HepG2 (cell line): ENCODE measurements around the gene NKIRAS1. TPM values are rescaled to one million over a fixed set of nuclear protein-coding genes. Genes with fewer than 3 reads are reported as not detected.

Source experiments
- ATAC-seq: fragments of 200-7000 bp; cut with Tn5 transposase; 3 replicates; pipeline ENCODE4 v1.9.1; 2020; ENCODE audit warnings: mild to moderate bottlenecking, moderate library complexity
- BruUV-seq: library from RNA; stranded (reverse); fragments of 400-500 nt; replicated peaks from 2 replicates; lab custom pipeline; 2021; lab: Mats Ljungman, UMichigan
- CTCF ChIA-PET: fragments of 300-600 bp; formaldehyde crosslinking; extraction: SDS; loops from one replicate; lab custom pipeline; 2021; ENCODE audit warnings: low total read pairs, inconsistent platforms, low intra/inter-chr PET ratio; lab: Yijun Ruan, JAX
- POLR2A ChIA-PET: fragments of 350-600 bp; sonication (Branson Sonifier 250); formaldehyde crosslinking; loops from one replicate; lab custom pipeline; 2020; ENCODE audit warnings: antibody characterized with exemption, inconsistent platforms; lab: Yijun Ruan, JAX
- DNase-seq: peaks from one replicate; pipeline ENCODE4 v3.0.0-alpha.2; 2015; ENCODE audit warnings: low spot score
- FAIRE-seq: peaks from 3 replicates; lab custom pipeline; 2011; peaks lifted over from hg19 to GRCh38; lab: Jason Lieb, UNC
- H2AFZ ChIP-seq: one replicate; pipeline ENCODE4 v1.6.1; 2011; ENCODE audit warnings: low read length, inconsistent platforms
- H3K27ac ChIP-seq: fragments of 300-600 bp; 3 replicates; pipeline ENCODE4 v1.8.0; 2011; ENCODE audit warnings: mixed run types, mild to moderate bottlenecking, mixed read lengths, low read length, inconsistent platforms; ENCODE audit not compliant: insufficient read depth; ENCODE audit errors: extremely low read length
- H3K27me3 ChIP-seq, 2 experiments: fragments of 200-600 bp in 1 of 2; 2 replicates in 1 of 2; 3 replicates in 1 of 2; pipeline versions ENCODE4 v1.6.0 to v1.8.0; 2011; ENCODE audit warnings: low read length in 2 of 2, mild to moderate bottlenecking in 2 of 2, moderate library complexity in 2 of 2, inconsistent platforms in 1 of 2; ENCODE audit not compliant: insufficient read depth in 2 of 2, control insufficient read depth in 1 of 2
- H3K36me3 ChIP-seq, 2 experiments: fragments of 200-600 bp in 1 of 2; replicated peaks in 1 of 2; 2 replicates in 1 of 2; 3 replicates in 1 of 2; pipeline versions ENCODE4 v1.5.1 to v1.8.0; 2011; ENCODE audit warnings: low read length in 2 of 2, inconsistent platforms in 1 of 2; ENCODE audit not compliant: insufficient read depth in 2 of 2, control insufficient read depth in 1 of 2
- H3K4me1 ChIP-seq: 2 replicates; pipeline ENCODE4 v1.5.1; 2012; ENCODE audit warnings: low read length, inconsistent platforms; ENCODE audit not compliant: insufficient read depth
- H3K4me2 ChIP-seq: 2 replicates; pipeline ENCODE4 v1.6.0; 2011; ENCODE audit warnings: low read depth, low read length, inconsistent platforms
- H3K4me3 ChIP-seq, 3 experiments: fragments of 200-600 bp in 1 of 3; sonication (generic), shearing (Covaris generic) in 1 of 3; replicated peaks in 1 of 3; 2 replicates each; pipeline ENCODE4 v1.5.1; 2011 to 2016; ENCODE audit warnings: low read length in 3 of 3, inconsistent platforms in 2 of 3, low read depth in 2 of 3, mild to moderate bottlenecking in 2 of 3, control low read depth in 1 of 3, mixed read lengths in 1 of 3; ENCODE audit not compliant: insufficient read depth in 1 of 3
- H3K79me2 ChIP-seq: one replicate; pipeline ENCODE4 v1.6.1; 2011; ENCODE audit warnings: low read length, inconsistent platforms; ENCODE audit not compliant: insufficient read depth
- H3K9ac ChIP-seq: 2 replicates; pipeline ENCODE4 v1.6.0; 2011; ENCODE audit warnings: mild to moderate bottlenecking, low read depth, low read length, inconsistent platforms; ENCODE audit not compliant: insufficient read depth
- H3K9me3 ChIP-seq: 2 replicates; pipeline ENCODE4 v1.5.1; 2012; ENCODE audit warnings: mild to moderate bottlenecking, low read length
- H4K20me1 ChIP-seq: 2 replicates; pipeline ENCODE4 v1.6.0; 2011; ENCODE audit warnings: inconsistent platforms, mild to moderate bottlenecking, low read length, moderate library complexity; ENCODE audit not compliant: insufficient read depth
- NFKBIZ ChIP-seq: IDR thresholded peaks from 2 replicates; pipeline ENCODE4 v1.6.1; 2018; ENCODE audit warnings: missing genetic modification reagents, missing compliant biosample characterization
- SALL2 ChIP-seq: sonication (generic); formaldehyde crosslinking; IDR thresholded peaks from 2 replicates; pipeline ENCODE4 v1.8.1; 2023; ENCODE audit warnings: mild to moderate bottlenecking, missing genetic modification reagents, inconsistent platforms
- ZNF556 ChIP-seq: sonication (generic); formaldehyde crosslinking; IDR thresholded peaks from 2 replicates; pipeline ENCODE4 v1.4.0; 2020; ENCODE audit warnings: mild to moderate bottlenecking, missing genetic modification reagents, borderline replicate concordance
- ZNF629 ChIP-seq: sonication (generic); formaldehyde crosslinking; conservative IDR thresholded peaks from 2 replicates; pipeline ENCODE4 v1.5.0; 2020; ENCODE audit warnings: missing genetic modification reagents
- ZNF780A ChIP-seq: sonication (generic); formaldehyde crosslinking; IDR thresholded peaks from 2 replicates; pipeline ENCODE4 v1.8.0; 2022; ENCODE audit warnings: mild to moderate bottlenecking, missing genetic modification reagents, moderate library complexity
- WGBS: methylation state at CpG from one replicate; pipeline ENCODE4 v1.1.6; 2017; ENCODE audit warnings: low lambda C conversion rate; 5-methylcytosine and 5-hydroxymethylcytosine counted together
- in situ Hi-C: cut with HindIII; loops from 2 replicates; pipeline ENCODE4 v1.10.0; 2017; ENCODE audit warnings: low pct_unique_long_range_greater_than_20kb; ENCODE audit not compliant: extremely low pct_ligation_motif_present
- intact Hi-C: fragments of 100-400 bp; cut with micrococcal nuclease; formaldehyde crosslinking; loops from one replicate; pipeline ENCODE4 v1.10.0; 2022; ENCODE audit not compliant: unreplicated experiment
- polyA plus RNA-seq, 8 experiments: library from polyadenylated mRNA; depleted of rRNA in 3 of 8; stranded (reverse) in 7 of 8; unstranded in 1 of 8; fragments of >200 nt; fragmentation: Illumina TruSeq in 4 of 8; extraction: Trizol in 4 of 8; gene quantifications; 2 replicates each; pipeline versions ENCODE4 v1.2.1 to v1.2.3, GENCODE V29; 2011 to 2016; ENCODE audit warnings: low read depth in 4 of 8, missing spikeins in 1 of 8, mixed read lengths in 1 of 8; ENCODE audit not compliant: insufficient read depth in 1 of 8
- total RNA-seq, 5 experiments: library from RNA; depleted of rRNA; stranded (reverse); fragments of >200 nt; fragmentation: Illumina TruSeq; extraction: Trizol; gene quantifications; 2 replicates each; pipeline ENCODE4 v1.2.3, GENCODE V29; 2016; ENCODE audit warnings: low read depth in 1 of 5
- TF ChIP-seq, protein P1 (sequence below): sonication (generic); formaldehyde crosslinking; IDR thresholded peaks from 2 replicates; pipeline ENCODE4 v1.8.0; 2022; ENCODE audit warnings: mild to moderate bottlenecking, missing genetic modification reagents, moderate library complexity
- TF ChIP-seq, protein P2 (sequence below): sonication (generic); formaldehyde crosslinking; conservative IDR thresholded peaks from 2 replicates; pipeline ENCODE4 v1.4.0; 2020; ENCODE audit warnings: missing genetic modification reagents

Gene NKIRAS1
- total and polyA plus RNA-seq, 2 of the 13 experiments (the other 11 are each of a cell fraction or from before 2014, with no cell fraction given), result 4.3 to 8.0 TPM

DNA sequence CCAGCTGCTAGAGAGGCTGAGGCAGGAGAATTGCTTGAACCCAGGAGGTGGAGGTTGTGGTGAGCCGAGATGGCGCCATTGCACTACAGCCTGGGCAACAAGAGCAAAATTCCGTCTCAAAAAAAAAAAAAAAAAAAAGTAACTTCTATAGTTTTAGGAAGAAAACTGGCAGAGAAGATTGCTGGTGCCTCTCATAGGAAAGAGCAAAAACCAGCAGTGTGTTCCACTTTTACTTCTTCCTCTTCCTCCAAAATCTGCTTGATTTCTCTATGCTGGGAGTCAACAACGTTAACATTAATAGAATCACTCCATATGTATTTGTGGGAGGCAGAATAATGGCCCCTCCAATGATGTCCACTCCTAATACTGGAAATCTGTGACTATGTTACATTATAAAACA lies 15.8 kb upstream of the NKIRAS1 start:
- H3K4me3 ChIP-seq, result no peak overlapping the region
- intact Hi-C loops, result no loop called here
- no TSS peak for BruUV-seq
- WGBS, result 23% methylated on average over 4 of the region's 4 CpGs
- peaks cover 0 to 5% of the 10 kb centered on the region in 2 experiments; a peak in 2 of 5 replicates for H3K27me3 ChIP-seq
- ChIA-PET CTCF (no interaction called here), POLR2A (no interaction called here)
- no peak overlapping the region for H2AFZ ChIP-seq
- no peaks in the 10 kb centered on the region for H3K9me3 ChIP-seq
- peaks cover 6% of the 10 kb centered on the region for H3K4me1 ChIP-seq
- TF ChIP-seq NFKBIZ (CRISPR knock-in tag) (no peak), ZNF629 (CRISPR knock-in tag) (no peak), SALL2 (CRISPR knock-in tag) (no peak), ZNF556 (CRISPR knock-in tag) (no peak), ZNF780A (CRISPR knock-in tag) (no peak)
- TF ChIP-seq, protein P1, sequence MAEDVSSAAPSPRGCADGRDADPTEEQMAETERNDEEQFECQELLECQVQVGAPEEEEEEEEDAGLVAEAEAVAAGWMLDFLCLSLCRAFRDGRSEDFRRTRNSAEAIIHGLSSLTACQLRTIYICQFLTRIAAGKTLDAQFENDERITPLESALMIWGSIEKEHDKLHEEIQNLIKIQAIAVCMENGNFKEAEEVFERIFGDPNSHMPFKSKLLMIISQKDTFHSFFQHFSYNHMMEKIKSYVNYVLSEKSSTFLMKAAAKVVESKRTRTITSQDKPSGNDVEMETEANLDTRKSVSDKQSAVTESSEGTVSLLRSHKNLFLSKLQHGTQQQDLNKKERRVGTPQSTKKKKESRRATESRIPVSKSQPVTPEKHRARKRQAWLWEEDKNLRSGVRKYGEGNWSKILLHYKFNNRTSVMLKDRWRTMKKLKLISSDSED (CRISPR knock-in tag), result no peak
- TF ChIP-seq, protein P2, sequence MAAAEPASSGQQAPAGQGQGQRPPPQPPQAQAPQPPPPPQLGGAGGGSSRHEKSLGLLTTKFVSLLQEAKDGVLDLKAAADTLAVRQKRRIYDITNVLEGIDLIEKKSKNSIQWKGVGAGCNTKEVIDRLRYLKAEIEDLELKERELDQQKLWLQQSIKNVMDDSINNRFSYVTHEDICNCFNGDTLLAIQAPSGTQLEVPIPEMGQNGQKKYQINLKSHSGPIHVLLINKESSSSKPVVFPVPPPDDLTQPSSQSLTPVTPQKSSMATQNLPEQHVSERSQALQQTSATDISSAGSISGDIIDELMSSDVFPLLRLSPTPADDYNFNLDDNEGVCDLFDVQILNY (CRISPR knock-in tag), result no peak
- no peaks in the 10 kb centered on the region for H3K36me3 ChIP-seq
- in situ Hi-C loops, result no loop called here
- ATAC-seq, result no peak
- no peak for FAIRE-seq
- no peaks in the 10 kb centered on the region for H3K79me2 ChIP-seq
- no peak overlapping the region for H3K9ac ChIP-seq
- no peak for DNase-seq
- H4K20me1 ChIP-seq, result no peaks in the 10 kb centered on the region
- no peak overlapping the region for H3K27ac ChIP-seq
- H3K4me2 ChIP-seq, result no peak overlapping the region
